K562 (cell line): ENCODE measurements around the gene COQ8B. TPM values are rescaled to one million over a fixed set of nuclear protein-coding genes. Genes with fewer than 3 reads are reported as not detected.

Source experiments
- CCAR2 ChIP-seq: fragments of 200-400 bp; formaldehyde crosslinking; IDR thresholded peaks from 2 replicates; pipeline ENCODE4 v1.6.1; 2017; ENCODE audit warnings: mild to moderate bottlenecking, low read depth, low read length
- CEBPB ChIP-seq: fragments of 450-650 bp; IDR thresholded peaks from 2 replicates; pipeline ENCODE4 v1.6.1; 2016; ENCODE audit warnings: missing genetic modification characterization, missing compliant biosample characterization
- CHD1 ChIP-seq: fragments of 200-600 bp; sonication (generic); IDR thresholded peaks from one replicate; pipeline ENCODE4 v1.6.1; 2012; ENCODE audit warnings: mild to moderate bottlenecking, moderate library complexity, low read length, inconsistent platforms
- DMBX1 ChIP-seq: fragments of 250-450 bp; sonication (Bioruptor Pico); IDR thresholded peaks from 2 replicates; pipeline ENCODE4 v1.8.0; 2022; ENCODE audit warnings: inconsistent platforms, mild to moderate bottlenecking, moderate library complexity, borderline replicate concordance
- DNMT1 ChIP-seq: fragments of 450-650 bp; IDR thresholded peaks from 2 replicates; pipeline ENCODE4 v1.6.1; 2016; ENCODE audit warnings: antibody characterized with exemption, mild to moderate bottlenecking
- HNRNPLL ChIP-seq: fragments of 200-400 bp; formaldehyde crosslinking; IDR thresholded peaks from 2 replicates; pipeline ENCODE4 v1.6.1; 2017; ENCODE audit warnings: low read length, low read depth, mild to moderate bottlenecking; ENCODE audit not compliant: poor library complexity, severe bottlenecking
- MEF2D ChIP-seq: conservative IDR thresholded peaks from 2 replicates; pipeline ENCODE4 v1.6.1; 2016; ENCODE audit warnings: low read depth, missing genetic modification characterization, missing compliant biosample characterization
- PCBP2 ChIP-seq: fragments of 200-400 bp; formaldehyde crosslinking; IDR thresholded peaks from 2 replicates; pipeline ENCODE4 v1.6.1; 2018; ENCODE audit warnings: low read length, low read depth, mild to moderate bottlenecking, moderate library complexity; ENCODE audit not compliant: poor library complexity, severe bottlenecking
- XRCC5 ChIP-seq: fragments of 200-400 bp; formaldehyde crosslinking; IDR thresholded peaks from 2 replicates; pipeline ENCODE4 v1.6.1; 2017; ENCODE audit warnings: low read depth, mild to moderate bottlenecking, low read length
- ZNF280B ChIP-seq: fragments of 250-450 bp; sonication (Bioruptor Pico); IDR thresholded peaks from 2 replicates; pipeline ENCODE4 v1.5.1; 2021; ENCODE audit warnings: mild to moderate bottlenecking
- ZNF445 ChIP-seq: fragments of 250-450 bp; sonication (Bioruptor Pico); IDR thresholded peaks from 2 replicates; pipeline ENCODE4 v1.4.0; 2020; ENCODE audit warnings: low read depth, mild to moderate bottlenecking, moderate library complexity
- ZNF584 ChIP-seq: fragments of 200-800 bp; sonication (Bioruptor generic); IDR thresholded peaks from 2 replicates; pipeline ENCODE4 v1.6.1; 2016; ENCODE audit warnings: low read depth, mild to moderate bottlenecking, missing genetic modification characterization, missing compliant biosample characterization
- polyA plus RNA-seq, 8 experiments: library from polyadenylated mRNA; depleted of rRNA in 4 of 8; stranded (reverse) in 5 of 8; unstranded in 3 of 8; fragments of >200 nt; fragmentation: Nextera tagmentation in 2 of 8; fragmentation: Illumina TruSeq in 1 of 8; extraction: Ambion mirVana in 2 of 8; extraction: Trizol in 1 of 8; gene quantifications; 2 replicates each; pipeline versions ENCODE4 v1.2.1 to v1.2.3, GENCODE V29; 2011 to 2014; ENCODE audit warnings: inconsistent platforms in 1 of 8, missing spikeins in 1 of 8
- total RNA-seq, 7 experiments: library from RNA; depleted of rRNA in 6 of 7; stranded (reverse); fragments of >200 nt in 6 of 7; fragmentation: Illumina TruSeq in 2 of 7; extraction: Trizol in 2 of 7; gene quantifications; 2 replicates each; pipeline versions ENCODE4 v1.2.1 to v1.2.3, GENCODE V29; 2011 to 2021; ENCODE audit warnings: low replicate concordance in 1 of 7
- TF ChIP-seq, protein P1 (sequence below): sonication (generic); formaldehyde crosslinking; IDR thresholded peaks from 2 replicates; pipeline ENCODE4 v1.8.1; 2023; ENCODE audit warnings: missing genetic modification reagents, mild to moderate bottlenecking, borderline replicate concordance
- TF ChIP-seq, protein P2 (sequence below): sonication (generic); formaldehyde crosslinking; IDR thresholded peaks from 2 replicates; pipeline ENCODE4 v1.8.0; 2022; ENCODE audit warnings: mild to moderate bottlenecking, missing genetic modification reagents
- TF ChIP-seq, protein P3 (sequence below): fragments of 450-650 bp; IDR thresholded peaks from 2 replicates; pipeline ENCODE4 v1.7.0; 2016; ENCODE audit warnings: borderline replicate concordance

The COQ8B gene
- total and polyA plus RNA-seq, 9 of the 15 experiments (the other 6 are each of a cell fraction or from before 2014, with no cell fraction given), result 0.41 to 32.3 (median 12.9) TPM

DNA sequence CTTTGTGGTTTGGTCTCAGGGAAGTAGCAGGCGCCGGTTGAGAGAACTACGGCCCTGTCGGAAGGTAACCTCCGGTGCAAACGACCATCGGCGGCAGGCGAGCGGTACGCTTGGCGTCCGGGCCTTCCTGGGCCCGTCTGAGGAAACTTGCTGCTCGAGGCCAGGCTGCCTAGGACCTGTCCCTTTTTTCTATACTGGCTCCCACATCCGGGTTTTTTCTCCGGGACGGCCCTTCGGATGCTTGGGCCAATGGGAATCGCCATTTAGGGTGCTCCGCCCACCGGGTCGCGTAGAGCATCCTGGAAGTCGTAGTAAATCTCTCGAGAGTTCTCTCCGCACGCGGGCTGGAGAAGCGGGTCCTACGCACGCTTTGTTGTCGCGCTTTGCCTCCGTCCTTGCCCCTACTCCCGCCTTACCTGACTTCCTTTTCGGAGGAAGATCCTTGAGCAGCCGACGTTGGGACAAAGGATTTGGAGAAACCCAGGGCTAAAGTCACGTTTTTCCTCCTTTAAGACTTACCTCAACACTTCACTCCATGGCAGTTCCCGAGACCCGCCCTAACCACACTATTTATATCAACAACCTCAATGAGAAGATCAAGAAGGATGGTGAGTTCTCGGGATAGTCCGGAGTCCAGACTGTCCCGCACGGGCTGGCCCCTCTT, 34.3 kb upstream of the COQ8B start, which contains the start of gene SNRPA (continued):
- TF ChIP-seq ZNF445 (no peak), CCAR2 (no peak), XRCC5 (no peak), PCBP2 (no peak), DNMT1 (no peak), HNRNPLL (peak; percentile 78), MEF2D (tag) (no peak), DMBX1 (CRISPR knock-in tag) (no peak), ZNF280B (no peak), ZNF584 (CRISPR knock-in tag) (no peak), CHD1 (no peak), CEBPB (tag) (no peak)
- TF ChIP-seq, protein P1, sequence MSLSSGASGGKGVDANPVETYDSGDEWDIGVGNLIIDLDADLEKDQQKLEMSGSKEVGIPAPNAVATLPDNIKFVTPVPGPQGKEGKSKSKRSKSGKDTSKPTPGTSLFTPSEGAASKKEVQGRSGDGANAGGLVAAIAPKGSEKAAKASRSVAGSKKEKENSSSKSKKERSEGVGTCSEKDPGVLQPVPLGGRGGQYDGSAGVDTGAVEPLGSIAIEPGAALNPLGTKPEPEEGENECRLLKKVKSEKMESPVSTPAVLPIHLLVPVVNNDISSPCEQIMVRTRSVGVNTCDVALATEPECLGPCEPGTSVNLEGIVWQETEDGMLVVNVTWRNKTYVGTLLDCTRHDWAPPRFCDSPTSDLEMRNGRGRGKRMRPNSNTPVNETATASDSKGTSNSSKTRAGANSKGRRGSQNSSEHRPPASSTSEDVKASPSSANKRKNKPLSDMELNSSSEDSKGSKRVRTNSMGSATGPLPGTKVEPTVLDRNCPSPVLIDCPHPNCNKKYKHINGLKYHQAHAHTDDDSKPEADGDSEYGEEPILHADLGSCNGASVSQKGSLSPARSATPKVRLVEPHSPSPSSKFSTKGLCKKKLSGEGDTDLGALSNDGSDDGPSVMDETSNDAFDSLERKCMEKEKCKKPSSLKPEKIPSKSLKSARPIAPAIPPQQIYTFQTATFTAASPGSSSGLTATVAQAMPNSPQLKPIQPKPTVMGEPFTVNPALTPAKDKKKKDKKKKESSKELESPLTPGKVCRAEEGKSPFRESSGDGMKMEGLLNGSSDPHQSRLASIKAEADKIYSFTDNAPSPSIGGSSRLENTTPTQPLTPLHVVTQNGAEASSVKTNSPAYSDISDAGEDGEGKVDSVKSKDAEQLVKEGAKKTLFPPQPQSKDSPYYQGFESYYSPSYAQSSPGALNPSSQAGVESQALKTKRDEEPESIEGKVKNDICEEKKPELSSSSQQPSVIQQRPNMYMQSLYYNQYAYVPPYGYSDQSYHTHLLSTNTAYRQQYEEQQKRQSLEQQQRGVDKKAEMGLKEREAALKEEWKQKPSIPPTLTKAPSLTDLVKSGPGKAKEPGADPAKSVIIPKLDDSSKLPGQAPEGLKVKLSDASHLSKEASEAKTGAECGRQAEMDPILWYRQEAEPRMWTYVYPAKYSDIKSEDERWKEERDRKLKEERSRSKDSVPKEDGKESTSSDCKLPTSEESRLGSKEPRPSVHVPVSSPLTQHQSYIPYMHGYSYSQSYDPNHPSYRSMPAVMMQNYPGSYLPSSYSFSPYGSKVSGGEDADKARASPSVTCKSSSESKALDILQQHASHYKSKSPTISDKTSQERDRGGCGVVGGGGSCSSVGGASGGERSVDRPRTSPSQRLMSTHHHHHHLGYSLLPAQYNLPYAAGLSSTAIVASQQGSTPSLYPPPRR (CRISPR knock-in tag), result no peak
- TF ChIP-seq, protein P2, sequence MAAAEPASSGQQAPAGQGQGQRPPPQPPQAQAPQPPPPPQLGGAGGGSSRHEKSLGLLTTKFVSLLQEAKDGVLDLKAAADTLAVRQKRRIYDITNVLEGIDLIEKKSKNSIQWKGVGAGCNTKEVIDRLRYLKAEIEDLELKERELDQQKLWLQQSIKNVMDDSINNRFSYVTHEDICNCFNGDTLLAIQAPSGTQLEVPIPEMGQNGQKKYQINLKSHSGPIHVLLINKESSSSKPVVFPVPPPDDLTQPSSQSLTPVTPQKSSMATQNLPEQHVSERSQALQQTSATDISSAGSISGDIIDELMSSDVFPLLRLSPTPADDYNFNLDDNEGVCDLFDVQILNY (CRISPR knock-in tag), result no peak
- TF ChIP-seq, protein P3, sequence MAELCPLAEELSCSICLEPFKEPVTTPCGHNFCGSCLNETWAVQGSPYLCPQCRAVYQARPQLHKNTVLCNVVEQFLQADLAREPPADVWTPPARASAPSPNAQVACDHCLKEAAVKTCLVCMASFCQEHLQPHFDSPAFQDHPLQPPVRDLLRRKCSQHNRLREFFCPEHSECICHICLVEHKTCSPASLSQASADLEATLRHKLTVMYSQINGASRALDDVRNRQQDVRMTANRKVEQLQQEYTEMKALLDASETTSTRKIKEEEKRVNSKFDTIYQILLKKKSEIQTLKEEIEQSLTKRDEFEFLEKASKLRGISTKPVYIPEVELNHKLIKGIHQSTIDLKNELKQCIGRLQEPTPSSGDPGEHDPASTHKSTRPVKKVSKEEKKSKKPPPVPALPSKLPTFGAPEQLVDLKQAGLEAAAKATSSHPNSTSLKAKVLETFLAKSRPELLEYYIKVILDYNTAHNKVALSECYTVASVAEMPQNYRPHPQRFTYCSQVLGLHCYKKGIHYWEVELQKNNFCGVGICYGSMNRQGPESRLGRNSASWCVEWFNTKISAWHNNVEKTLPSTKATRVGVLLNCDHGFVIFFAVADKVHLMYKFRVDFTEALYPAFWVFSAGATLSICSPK, result no peak
